GM12878 (cell line): ENCODE data around the gene LGALS3. TPM values are rescaled to one million over a fixed set of nuclear protein-coding genes. Genes with fewer than 3 reads are reported as not detected.

Source experiments
- CEBPB ChIP-seq, 2 experiments: fragments of 150-350 bp in 1 of 2; IDR thresholded peaks; 2 replicates each; pipeline ENCODE4 v1.6.1; 2012 to 2014; ENCODE audit warnings: low read depth in 2 of 2, low read length in 2 of 2, borderline replicate concordance in 1 of 2, inconsistent platforms in 1 of 2
- CHD1 ChIP-seq: IDR thresholded peaks from 2 replicates; pipeline ENCODE4 v1.6.1; 2012; ENCODE audit warnings: low read depth, low read length, improper control_type of control experiment
- EED ChIP-seq: sonication (generic); IDR thresholded peaks from 2 replicates; pipeline ENCODE4 v1.6.1; 2016; ENCODE audit warnings: antibody characterized with exemption, low read depth
- MTA2 ChIP-seq: fragments of 450-650 bp; IDR thresholded peaks from 2 replicates; pipeline ENCODE4 v1.6.1; 2016; ENCODE audit warnings: low read depth, mild to moderate bottlenecking, moderate library complexity
- PML ChIP-seq: IDR thresholded peaks from 2 replicates; pipeline ENCODE4 v1.6.1; 2012; ENCODE audit warnings: low read length, inconsistent platforms
- SUZ12 ChIP-seq: fragments of 200-600 bp; sonication (generic); IDR thresholded peaks from one replicate; pipeline ENCODE4 v1.6.1; 2018; ENCODE audit warnings: antibody characterized with exemption, mild to moderate bottlenecking; ENCODE audit not compliant: unreplicated experiment
- TCF7 ChIP-seq: IDR thresholded peaks from 2 replicates; pipeline ENCODE4 v1.6.1; 2014; ENCODE audit warnings: antibody characterized with exemption, borderline replicate concordance
- YBX1 ChIP-seq: fragments of 450-650 bp; IDR thresholded peaks from 2 replicates; pipeline ENCODE4 v1.6.1; 2016; ENCODE audit warnings: antibody characterized with exemption
- YY1 ChIP-seq: IDR thresholded peaks from 2 replicates; pipeline ENCODE4 v1.6.1; 2011; ENCODE audit warnings: low read depth, mild to moderate bottlenecking, low read length
- polyA plus RNA-seq, 11 experiments: library from polyadenylated mRNA; depleted of rRNA in 4 of 11; unstranded in 6 of 11; stranded (reverse) in 5 of 11; fragments of >200 nt; fragmentation: Nextera tagmentation in 4 of 11; fragmentation: Illumina TruSeq in 1 of 11; extraction: Ambion mirVana in 4 of 11; extraction: Trizol in 1 of 11; gene quantifications; 1 replicate in 1 of 11; 2 replicates in 10 of 11; pipeline versions ENCODE4 v1.2.1 to v1.2.3, GENCODE V29; 2011 to 2016; ENCODE audit warnings: inconsistent platforms in 2 of 11, missing spikeins in 2 of 11, low read depth in 1 of 11
- total RNA-seq, 4 experiments: library from RNA; depleted of rRNA in 3 of 4; stranded (reverse); fragments of >200 nt in 3 of 4; fragmentation: Illumina TruSeq in 1 of 4; extraction: Trizol in 1 of 4; gene quantifications; 2 replicates each; pipeline versions ENCODE4 v1.2.1 to v1.2.3, GENCODE V29; 2013 to 2021
- TF ChIP-seq, protein P1 (sequence below), 3 experiments: IDR thresholded peaks in 2 of 3; conservative IDR thresholded peaks in 1 of 3; 2 replicates each; pipeline ENCODE4 v1.5.1; 2011; ENCODE audit warnings: low read depth in 3 of 3, low read length in 3 of 3, mild to moderate bottlenecking in 3 of 3, control low read depth in 2 of 3, moderate library complexity in 2 of 3, inconsistent platforms in 1 of 3, mixed read lengths in 1 of 3; ENCODE audit not compliant: control insufficient read depth in 2 of 3, insufficient read depth in 1 of 3; ENCODE audit errors: extremely low read depth in 1 of 3
- TF ChIP-seq, protein P2 (sequence below): fragments of 450-650 bp; IDR thresholded peaks from 2 replicates; pipeline ENCODE4 v1.6.1; 2017; ENCODE audit warnings: borderline replicate concordance
- TF ChIP-seq, protein P3 (sequence below): IDR thresholded peaks from 2 replicates; pipeline ENCODE4 v1.6.1; 2012; ENCODE audit warnings: improper control_type of control experiment, low read depth, low read length; ENCODE audit not compliant: insufficient replicate concordance
- TF ChIP-seq, protein P4 (sequence below): fragments of 450-650 bp; conservative IDR thresholded peaks from 2 replicates; pipeline ENCODE4 v1.6.1; 2017; ENCODE audit warnings: mild to moderate bottlenecking, moderate library complexity
- TF ChIP-seq, protein P5 (sequence below): fragments of 450-650 bp; IDR thresholded peaks from 2 replicates; pipeline ENCODE4 v1.6.1; 2017; ENCODE audit warnings: mild to moderate bottlenecking, moderate library complexity

Gene LGALS3
- total and polyA plus RNA-seq, 10 of the 15 experiments (the other 5 are each of a cell fraction or from before 2014, with no cell fraction given), result 1.5 to 34.2 (median 18.4) TPM

DNA sequence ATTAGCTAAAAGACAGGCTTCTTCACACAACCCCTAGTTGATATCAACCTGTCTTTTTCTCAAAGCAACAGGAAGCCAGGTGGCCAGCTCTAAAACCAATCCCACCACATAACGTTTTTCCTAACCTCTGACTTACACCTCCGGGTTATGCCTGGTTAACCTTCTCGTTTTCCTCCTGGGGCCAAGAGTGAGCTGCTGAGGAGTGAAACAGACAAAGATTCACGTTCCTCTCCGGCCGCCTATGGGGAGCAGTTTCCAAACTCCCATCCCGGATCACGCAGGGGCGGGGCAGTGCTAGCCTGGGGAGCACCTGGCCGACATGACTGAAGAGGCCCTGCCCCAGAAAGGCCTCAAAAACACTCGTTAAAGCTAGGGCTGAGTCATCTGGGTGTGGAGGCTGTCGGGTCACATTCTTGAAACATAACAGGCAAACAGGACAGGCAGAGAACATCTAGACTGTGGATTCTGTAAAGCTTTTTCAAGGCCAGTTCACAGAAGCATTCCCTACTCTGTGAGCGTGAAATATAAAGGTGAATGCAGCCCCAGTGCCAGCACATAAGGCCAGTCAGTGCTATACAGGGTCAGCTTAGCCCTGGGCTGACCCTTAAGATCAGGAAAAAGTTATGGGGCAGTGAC, 25.9 kb upstream of the LGALS3 start (continued):
- TF ChIP-seq, protein P1, sequence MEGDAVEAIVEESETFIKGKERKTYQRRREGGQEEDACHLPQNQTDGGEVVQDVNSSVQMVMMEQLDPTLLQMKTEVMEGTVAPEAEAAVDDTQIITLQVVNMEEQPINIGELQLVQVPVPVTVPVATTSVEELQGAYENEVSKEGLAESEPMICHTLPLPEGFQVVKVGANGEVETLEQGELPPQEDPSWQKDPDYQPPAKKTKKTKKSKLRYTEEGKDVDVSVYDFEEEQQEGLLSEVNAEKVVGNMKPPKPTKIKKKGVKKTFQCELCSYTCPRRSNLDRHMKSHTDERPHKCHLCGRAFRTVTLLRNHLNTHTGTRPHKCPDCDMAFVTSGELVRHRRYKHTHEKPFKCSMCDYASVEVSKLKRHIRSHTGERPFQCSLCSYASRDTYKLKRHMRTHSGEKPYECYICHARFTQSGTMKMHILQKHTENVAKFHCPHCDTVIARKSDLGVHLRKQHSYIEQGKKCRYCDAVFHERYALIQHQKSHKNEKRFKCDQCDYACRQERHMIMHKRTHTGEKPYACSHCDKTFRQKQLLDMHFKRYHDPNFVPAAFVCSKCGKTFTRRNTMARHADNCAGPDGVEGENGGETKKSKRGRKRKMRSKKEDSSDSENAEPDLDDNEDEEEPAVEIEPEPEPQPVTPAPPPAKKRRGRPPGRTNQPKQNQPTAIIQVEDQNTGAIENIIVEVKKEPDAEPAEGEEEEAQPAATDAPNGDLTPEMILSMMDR (IDR thresholded peaks at IDR 0.05 in 2 of 3, conservative IDR thresholded peaks at IDR 0.05 in 1 of 3; ENCODE audit: control insufficient read depth in 2 of 3, extremely low read depth in 1 of 3, insufficient read depth in 1 of 3, low read depth in 3 of 3, low read length in 3 of 3), result no peak
- TF ChIP-seq EED, result peak; percentile 86
- no peak for TF ChIP-seq SUZ12
- TF ChIP-seq MTA2, result peak; percentile 70
- TF ChIP-seq, protein P2, sequence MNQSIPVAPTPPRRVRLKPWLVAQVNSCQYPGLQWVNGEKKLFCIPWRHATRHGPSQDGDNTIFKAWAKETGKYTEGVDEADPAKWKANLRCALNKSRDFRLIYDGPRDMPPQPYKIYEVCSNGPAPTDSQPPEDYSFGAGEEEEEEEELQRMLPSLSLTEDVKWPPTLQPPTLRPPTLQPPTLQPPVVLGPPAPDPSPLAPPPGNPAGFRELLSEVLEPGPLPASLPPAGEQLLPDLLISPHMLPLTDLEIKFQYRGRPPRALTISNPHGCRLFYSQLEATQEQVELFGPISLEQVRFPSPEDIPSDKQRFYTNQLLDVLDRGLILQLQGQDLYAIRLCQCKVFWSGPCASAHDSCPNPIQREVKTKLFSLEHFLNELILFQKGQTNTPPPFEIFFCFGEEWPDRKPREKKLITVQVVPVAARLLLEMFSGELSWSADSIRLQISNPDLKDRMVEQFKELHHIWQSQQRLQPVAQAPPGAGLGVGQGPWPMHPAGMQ, result no peak
- TF ChIP-seq CHD1, result no peak
- TF ChIP-seq, protein P3, sequence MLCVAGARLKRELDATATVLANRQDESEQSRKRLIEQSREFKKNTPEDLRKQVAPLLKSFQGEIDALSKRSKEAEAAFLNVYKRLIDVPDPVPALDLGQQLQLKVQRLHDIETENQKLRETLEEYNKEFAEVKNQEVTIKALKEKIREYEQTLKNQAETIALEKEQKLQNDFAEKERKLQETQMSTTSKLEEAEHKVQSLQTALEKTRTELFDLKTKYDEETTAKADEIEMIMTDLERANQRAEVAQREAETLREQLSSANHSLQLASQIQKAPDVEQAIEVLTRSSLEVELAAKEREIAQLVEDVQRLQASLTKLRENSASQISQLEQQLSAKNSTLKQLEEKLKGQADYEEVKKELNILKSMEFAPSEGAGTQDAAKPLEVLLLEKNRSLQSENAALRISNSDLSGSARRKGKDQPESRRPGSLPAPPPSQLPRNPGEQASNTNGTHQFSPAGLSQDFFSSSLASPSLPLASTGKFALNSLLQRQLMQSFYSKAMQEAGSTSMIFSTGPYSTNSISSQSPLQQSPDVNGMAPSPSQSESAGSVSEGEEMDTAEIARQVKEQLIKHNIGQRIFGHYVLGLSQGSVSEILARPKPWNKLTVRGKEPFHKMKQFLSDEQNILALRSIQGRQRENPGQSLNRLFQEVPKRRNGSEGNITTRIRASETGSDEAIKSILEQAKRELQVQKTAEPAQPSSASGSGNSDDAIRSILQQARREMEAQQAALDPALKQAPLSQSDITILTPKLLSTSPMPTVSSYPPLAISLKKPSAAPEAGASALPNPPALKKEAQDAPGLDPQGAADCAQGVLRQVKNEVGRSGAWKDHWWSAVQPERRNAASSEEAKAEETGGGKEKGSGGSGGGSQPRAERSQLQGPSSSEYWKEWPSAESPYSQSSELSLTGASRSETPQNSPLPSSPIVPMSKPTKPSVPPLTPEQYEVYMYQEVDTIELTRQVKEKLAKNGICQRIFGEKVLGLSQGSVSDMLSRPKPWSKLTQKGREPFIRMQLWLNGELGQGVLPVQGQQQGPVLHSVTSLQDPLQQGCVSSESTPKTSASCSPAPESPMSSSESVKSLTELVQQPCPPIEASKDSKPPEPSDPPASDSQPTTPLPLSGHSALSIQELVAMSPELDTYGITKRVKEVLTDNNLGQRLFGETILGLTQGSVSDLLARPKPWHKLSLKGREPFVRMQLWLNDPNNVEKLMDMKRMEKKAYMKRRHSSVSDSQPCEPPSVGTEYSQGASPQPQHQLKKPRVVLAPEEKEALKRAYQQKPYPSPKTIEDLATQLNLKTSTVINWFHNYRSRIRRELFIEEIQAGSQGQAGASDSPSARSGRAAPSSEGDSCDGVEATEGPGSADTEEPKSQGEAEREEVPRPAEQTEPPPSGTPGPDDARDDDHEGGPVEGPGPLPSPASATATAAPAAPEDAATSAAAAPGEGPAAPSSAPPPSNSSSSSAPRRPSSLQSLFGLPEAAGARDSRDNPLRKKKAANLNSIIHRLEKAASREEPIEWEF, result no peak
- no peak for TF ChIP-seq PML
- TF ChIP-seq, protein P4, sequence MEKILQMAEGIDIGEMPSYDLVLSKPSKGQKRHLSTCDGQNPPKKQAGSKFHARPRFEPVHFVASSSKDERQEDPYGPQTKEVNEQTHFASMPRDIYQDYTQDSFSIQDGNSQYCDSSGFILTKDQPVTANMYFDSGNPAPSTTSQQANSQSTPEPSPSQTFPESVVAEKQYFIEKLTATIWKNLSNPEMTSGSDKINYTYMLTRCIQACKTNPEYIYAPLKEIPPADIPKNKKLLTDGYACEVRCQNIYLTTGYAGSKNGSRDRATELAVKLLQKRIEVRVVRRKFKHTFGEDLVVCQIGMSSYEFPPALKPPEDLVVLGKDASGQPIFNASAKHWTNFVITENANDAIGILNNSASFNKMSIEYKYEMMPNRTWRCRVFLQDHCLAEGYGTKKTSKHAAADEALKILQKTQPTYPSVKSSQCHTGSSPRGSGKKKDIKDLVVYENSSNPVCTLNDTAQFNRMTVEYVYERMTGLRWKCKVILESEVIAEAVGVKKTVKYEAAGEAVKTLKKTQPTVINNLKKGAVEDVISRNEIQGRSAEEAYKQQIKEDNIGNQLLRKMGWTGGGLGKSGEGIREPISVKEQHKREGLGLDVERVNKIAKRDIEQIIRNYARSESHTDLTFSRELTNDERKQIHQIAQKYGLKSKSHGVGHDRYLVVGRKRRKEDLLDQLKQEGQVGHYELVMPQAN, result 0 out of 2 replicates have a peak, but pooled peaks have one; percentile 33
- no peak for TF ChIP-seq YBX1
- no peak; the same call in 1 of the 2 replicates for TF ChIP-seq TCF7
- no peak for TF ChIP-seq YY1
- TF ChIP-seq CEBPB (IDR thresholded peaks at IDR 0.05; ENCODE audit: borderline replicate concordance in 1 of 2, low read depth in 2 of 2, low read length in 2 of 2), result no peak
- TF ChIP-seq, protein P5, sequence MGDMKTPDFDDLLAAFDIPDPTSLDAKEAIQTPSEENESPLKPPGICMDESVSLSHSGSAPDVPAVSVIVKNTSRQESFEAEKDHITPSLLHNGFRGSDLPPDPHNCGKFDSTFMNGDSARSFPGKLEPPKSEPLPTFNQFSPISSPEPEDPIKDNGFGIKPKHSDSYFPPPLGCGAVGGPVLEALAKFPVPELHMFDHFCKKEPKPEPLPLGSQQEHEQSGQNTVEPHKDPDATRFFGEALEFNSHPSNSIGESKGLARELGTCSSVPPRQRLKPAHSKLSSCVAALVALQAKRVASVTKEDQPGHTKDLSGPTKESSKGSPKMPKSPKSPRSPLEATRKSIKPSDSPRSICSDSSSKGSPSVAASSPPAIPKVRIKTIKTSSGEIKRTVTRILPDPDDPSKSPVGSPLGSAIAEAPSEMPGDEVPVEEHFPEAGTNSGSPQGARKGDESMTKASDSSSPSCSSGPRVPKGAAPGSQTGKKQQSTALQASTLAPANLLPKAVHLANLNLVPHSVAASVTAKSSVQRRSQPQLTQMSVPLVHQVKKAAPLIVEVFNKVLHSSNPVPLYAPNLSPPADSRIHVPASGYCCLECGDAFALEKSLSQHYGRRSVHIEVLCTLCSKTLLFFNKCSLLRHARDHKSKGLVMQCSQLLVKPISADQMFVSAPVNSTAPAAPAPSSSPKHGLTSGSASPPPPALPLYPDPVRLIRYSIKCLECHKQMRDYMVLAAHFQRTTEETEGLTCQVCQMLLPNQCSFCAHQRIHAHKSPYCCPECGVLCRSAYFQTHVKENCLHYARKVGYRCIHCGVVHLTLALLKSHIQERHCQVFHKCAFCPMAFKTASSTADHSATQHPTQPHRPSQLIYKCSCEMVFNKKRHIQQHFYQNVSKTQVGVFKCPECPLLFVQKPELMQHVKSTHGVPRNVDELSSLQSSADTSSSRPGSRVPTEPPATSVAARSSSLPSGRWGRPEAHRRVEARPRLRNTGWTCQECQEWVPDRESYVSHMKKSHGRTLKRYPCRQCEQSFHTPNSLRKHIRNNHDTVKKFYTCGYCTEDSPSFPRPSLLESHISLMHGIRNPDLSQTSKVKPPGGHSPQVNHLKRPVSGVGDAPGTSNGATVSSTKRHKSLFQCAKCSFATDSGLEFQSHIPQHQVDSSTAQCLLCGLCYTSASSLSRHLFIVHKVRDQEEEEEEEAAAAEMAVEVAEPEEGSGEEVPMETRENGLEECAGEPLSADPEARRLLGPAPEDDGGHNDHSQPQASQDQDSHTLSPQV, result peak; percentile 77
